ENCODE data around the gene LDLRAD4. TPM values are rescaled to one million over a fixed set of nuclear protein-coding genes. Genes with fewer than 3 reads are reported as not detected.

Gene LDLRAD4
- total RNA-seq, 2 donors from 2014 or later = 33.1 to 41.2 TPM

- DNase-seq (ENCODE audit: low spot score) = no peak
- Histone ChIP-seq H3K4me1 (peaks cover 0 to 29% of the 10 kb centered on the region in 2 donors), H3K27ac (peak overlapping the region in 1 of 2 donors; percentile 65), H3K9me3 (no peaks in the 10 kb centered on the region), H3K36me3 (no peaks in the 10 kb centered on the region), H3K4me3 (no peak overlapping the region), H3K27me3 (no peaks in the 10 kb centered on the region)
- TF ChIP-seq, protein P1, sequence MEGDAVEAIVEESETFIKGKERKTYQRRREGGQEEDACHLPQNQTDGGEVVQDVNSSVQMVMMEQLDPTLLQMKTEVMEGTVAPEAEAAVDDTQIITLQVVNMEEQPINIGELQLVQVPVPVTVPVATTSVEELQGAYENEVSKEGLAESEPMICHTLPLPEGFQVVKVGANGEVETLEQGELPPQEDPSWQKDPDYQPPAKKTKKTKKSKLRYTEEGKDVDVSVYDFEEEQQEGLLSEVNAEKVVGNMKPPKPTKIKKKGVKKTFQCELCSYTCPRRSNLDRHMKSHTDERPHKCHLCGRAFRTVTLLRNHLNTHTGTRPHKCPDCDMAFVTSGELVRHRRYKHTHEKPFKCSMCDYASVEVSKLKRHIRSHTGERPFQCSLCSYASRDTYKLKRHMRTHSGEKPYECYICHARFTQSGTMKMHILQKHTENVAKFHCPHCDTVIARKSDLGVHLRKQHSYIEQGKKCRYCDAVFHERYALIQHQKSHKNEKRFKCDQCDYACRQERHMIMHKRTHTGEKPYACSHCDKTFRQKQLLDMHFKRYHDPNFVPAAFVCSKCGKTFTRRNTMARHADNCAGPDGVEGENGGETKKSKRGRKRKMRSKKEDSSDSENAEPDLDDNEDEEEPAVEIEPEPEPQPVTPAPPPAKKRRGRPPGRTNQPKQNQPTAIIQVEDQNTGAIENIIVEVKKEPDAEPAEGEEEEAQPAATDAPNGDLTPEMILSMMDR (IDR thresholded peaks at IDR 0.05) = no peak
These were observed 412.2 kb downstream of the LDLRAD4 start for GRCh38 chr18:13630716-13631268.

GRCh38 chr18:13633700-13634099 lies 415.1 kb downstream of the LDLRAD4 start:
- no peak for DNase-seq (ENCODE audit: low spot score)
- Histone ChIP-seq H3K36me3 (no peaks in the 10 kb centered on the region), H3K9me3 (no peaks in the 10 kb centered on the region), H3K27me3 (no peaks in the 10 kb centered on the region), H3K4me3 (no peak overlapping the region), H3K4me1 (peaks cover 0 to 24% of the 10 kb centered on the region in 2 donors), H3K27ac (no peak overlapping the region)
- TF ChIP-seq, protein P1 (IDR thresholded peaks at IDR 0.05) = no peak

GRCh38 chr18:13635046-13635445 lies 416.5 kb downstream of the LDLRAD4 start:
- Histone ChIP-seq H3K4me1 (peaks cover 0 to 28% of the 10 kb centered on the region in 2 donors), H3K27ac (peak overlapping the region in 1 of 2 donors; percentile 14), H3K4me3 (no peak overlapping the region), H3K27me3 (no peaks in the 10 kb centered on the region), H3K36me3 (no peaks in the 10 kb centered on the region), H3K9me3 (no peaks in the 10 kb centered on the region)
- DNase-seq (ENCODE audit: low spot score) = no peak
- TF ChIP-seq, protein P1 (IDR thresholded peaks at IDR 0.05) = no peak

DNA sequence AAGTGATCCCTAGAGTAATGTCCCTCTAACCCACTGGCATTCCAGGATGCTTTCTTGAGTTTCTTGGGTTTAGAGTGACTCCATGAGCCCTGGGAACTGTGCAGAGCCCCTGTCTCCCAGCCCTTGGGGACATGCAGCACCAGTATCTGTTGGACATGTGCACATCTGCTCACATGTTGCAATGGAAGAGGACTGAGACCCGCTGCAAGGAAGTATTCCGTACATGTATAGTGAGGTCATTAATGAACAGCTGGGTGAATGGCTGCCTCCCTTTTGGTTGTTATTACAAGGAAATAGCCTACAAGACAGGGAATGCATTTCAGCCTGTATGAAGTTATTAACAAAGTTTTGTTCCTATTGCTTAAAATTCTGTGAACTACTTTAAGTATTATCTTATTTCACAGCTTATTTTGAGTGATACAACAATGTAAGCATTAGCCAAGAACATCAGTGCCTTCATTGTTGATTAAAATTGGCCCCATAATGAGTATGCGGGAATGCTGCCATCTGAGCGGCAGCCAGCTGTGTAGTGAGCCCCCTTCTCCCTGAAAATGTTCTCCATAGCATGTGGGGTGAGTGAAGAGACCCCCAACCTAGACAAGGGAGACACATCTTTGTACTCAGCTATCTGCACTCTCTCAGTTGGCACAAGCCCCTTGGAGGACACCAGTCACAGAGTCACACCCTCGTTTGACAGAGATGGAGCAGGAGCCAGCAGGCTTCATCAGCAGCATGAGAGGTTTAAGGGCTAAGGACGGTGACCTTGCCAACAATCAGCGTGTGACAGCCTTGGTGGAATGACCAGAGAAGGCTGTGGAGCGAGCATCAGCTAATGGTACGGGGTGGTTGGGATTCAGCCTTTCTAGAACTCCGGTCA lies 420.4 kb downstream of the LDLRAD4 start:
- Histone ChIP-seq H3K27me3 (no peaks in the 10 kb centered on the region), H3K9me3 (no peaks in the 10 kb centered on the region), H3K36me3 (no peaks in the 10 kb centered on the region), H3K27ac (peak overlapping the region; percentile 19 to 55), H3K4me1 (peaks cover 0 to 52% of the 10 kb centered on the region in 2 donors), H3K4me3 (no peak overlapping the region)
- DNase-seq (ENCODE audit: low spot score) = no peak
- TF ChIP-seq, protein P1 (IDR thresholded peaks at IDR 0.05) = no peak

GRCh38 chr18:13640266-13640860 lies 421.8 kb downstream of the LDLRAD4 start:
- Histone ChIP-seq H3K4me3 (no peak overlapping the region), H3K27me3 (no peaks in the 10 kb centered on the region), H3K27ac (peak overlapping the region; percentile 37 to 76), H3K9me3 (no peaks in the 10 kb centered on the region), H3K36me3 (peaks cover 6% of the 10 kb centered on the region), H3K4me1 (peaks cover 0 to 45% of the 10 kb centered on the region in 2 donors)
- DNase-seq (ENCODE audit: low spot score) = no peak
- TF ChIP-seq, protein P1 (IDR thresholded peaks at IDR 0.05) = no peak
